LNCaP clone FGC (cell line): ENCODE measurements around the gene ZNRD2.

Experiments
- DNase-seq: peaks from one replicate; pipeline ENCODE4 v3.0.0-alpha.2; 2011; ENCODE audit warnings: low read depth
- H3K4me3 ChIP-seq: 2 replicates; pipeline ENCODE4 v1.5.1; 2011; ENCODE audit warnings: mild to moderate bottlenecking, low read depth, low read length, control low read depth
- TF ChIP-seq, protein P1 (sequence below): IDR thresholded peaks from 2 replicates; pipeline ENCODE4 v1.5.1; 2012; ENCODE audit warnings: mild to moderate bottlenecking; ENCODE audit not compliant: control insufficient read depth, insufficient read depth; ENCODE audit errors: extremely low read depth

ZNRD2 gene

DNA sequence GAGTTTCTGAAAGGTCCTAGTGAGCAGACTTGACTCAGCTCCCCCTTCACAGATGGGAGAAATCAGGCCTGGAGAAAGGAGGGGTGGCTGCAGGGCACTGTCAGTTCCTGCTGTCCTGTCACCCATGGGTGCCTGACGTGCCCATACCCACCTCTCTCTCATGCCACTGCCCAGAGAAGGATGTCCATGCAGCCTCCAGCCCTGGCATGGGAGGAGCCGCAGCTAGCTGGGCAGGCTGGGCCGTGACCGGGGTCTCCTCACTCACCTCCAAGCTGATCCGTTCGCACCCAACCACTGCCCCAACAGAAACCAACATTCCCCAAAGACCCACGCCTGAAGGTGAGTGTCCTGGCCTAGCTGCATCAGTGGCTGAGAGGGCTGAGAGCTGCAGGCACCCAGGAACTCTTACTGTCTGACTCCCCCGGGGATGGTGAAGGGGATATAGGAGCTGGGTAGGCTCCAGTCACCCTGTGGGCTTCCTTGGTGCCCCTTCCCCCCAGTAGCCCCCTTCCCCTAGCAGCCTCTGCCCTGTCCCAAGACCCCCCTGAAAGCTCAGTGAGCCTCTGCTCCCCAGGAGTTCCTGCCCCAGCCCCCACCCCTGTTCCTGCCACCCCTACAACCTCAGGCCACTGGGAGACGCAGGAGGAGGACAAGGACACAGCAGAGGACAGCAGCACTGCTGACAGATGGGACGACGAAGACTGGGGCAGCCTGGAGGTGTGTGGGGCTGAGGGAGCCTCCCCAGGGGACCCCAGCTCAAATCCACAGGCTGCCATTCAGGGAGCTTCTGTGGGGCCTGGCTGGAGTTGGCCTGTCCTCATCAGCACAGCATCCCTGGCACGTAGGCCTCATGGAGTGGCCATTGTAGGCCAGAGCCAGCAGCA, 33.6 kb upstream of the ZNRD2 start:
- DNase-seq = no peak
- TF ChIP-seq, protein P1, sequence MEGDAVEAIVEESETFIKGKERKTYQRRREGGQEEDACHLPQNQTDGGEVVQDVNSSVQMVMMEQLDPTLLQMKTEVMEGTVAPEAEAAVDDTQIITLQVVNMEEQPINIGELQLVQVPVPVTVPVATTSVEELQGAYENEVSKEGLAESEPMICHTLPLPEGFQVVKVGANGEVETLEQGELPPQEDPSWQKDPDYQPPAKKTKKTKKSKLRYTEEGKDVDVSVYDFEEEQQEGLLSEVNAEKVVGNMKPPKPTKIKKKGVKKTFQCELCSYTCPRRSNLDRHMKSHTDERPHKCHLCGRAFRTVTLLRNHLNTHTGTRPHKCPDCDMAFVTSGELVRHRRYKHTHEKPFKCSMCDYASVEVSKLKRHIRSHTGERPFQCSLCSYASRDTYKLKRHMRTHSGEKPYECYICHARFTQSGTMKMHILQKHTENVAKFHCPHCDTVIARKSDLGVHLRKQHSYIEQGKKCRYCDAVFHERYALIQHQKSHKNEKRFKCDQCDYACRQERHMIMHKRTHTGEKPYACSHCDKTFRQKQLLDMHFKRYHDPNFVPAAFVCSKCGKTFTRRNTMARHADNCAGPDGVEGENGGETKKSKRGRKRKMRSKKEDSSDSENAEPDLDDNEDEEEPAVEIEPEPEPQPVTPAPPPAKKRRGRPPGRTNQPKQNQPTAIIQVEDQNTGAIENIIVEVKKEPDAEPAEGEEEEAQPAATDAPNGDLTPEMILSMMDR = no peak

DNA sequence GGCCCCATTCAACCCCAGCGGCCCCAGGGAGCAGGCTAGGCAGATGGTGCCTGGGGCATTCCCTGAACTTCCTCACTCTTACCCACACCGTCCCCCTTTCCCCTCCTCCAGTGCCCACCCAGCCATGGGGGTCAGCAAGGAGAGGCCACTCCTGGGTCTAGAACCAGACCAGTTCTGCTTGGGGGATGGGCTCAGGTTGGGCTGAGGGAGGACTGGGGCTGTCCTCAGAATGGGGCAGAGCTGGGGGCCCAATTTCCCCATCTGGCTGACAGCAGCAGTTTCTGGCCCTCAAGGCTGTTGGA, 33.0 kb upstream of the ZNRD2 start:
- DNase-seq = no peak
- no peak overlapping the region for H3K4me3 ChIP-seq
- TF ChIP-seq, protein P1 = no peak

More for the DNA sequence above, 33.6 kb upstream of the ZNRD2 start:
- H3K4me3 ChIP-seq = no peak overlapping the region

DNA sequence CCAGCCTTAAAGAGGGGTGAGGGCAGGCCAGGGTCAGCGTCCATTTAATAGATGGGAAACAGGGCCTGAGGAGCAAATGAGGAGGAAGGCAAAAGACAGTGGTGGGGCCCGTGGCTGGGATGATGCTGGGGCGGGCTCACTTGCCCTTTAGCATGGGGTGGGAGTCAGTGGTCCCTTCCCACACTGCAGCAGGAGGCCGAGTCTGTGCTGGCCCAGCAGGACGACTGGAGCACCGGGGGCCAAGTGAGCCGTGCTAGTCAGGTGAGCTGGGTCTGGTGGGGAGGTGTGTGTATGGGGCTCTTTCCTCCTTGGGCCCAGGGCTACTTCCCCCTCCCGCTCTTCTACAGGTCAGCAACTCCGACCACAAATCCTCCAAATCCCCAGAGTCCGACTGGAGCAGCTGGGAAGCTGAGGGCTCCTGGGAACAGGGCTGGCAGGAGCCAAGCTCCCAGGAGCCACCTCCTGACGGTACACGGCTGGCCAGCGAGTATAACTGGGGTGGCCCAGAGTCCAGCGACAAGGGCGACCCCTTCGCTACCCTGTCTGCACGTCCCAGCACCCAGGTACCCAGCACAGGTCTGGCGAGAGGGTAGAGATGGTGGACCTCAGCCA, 32.6 kb upstream of the ZNRD2 start:
- DNase-seq = no peak
- H3K4me3 ChIP-seq = no peak overlapping the region
- TF ChIP-seq, protein P1 = no peak

DNA sequence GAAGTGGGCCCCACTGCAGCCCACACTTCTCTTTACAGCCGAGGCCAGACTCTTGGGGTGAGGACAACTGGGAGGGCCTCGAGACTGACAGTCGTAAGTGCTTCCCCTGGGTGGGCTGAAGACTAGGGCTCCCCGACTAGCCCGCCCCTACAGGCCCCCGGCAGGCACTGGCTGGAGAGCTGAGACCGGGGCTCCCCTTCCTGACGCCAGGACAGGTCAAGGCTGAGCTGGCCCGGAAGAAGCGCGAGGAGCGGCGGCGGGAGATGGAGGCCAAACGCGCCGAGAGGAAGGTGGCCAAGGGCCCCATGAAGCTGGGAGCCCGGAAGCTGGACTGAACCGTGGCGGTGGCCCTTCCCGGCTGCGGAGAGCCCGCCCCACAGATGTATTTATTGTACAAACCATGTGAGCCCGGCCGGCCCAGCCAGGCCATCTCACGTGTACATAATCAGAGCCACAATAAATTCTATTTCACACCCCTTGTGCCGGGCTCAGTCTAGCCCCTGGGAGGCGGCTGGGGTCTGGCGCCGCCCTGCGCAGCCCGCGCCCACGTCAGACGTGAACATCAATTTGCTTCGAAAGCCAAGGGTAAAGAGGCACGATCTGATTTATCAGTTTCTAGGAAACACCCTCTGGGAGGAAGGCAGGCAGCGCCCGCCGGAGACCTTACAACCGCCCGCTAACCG, 31.9 kb upstream of the ZNRD2 start:
- no peak for DNase-seq
- no peak overlapping the region for H3K4me3 ChIP-seq
- TF ChIP-seq, protein P1 = no peak

DNA sequence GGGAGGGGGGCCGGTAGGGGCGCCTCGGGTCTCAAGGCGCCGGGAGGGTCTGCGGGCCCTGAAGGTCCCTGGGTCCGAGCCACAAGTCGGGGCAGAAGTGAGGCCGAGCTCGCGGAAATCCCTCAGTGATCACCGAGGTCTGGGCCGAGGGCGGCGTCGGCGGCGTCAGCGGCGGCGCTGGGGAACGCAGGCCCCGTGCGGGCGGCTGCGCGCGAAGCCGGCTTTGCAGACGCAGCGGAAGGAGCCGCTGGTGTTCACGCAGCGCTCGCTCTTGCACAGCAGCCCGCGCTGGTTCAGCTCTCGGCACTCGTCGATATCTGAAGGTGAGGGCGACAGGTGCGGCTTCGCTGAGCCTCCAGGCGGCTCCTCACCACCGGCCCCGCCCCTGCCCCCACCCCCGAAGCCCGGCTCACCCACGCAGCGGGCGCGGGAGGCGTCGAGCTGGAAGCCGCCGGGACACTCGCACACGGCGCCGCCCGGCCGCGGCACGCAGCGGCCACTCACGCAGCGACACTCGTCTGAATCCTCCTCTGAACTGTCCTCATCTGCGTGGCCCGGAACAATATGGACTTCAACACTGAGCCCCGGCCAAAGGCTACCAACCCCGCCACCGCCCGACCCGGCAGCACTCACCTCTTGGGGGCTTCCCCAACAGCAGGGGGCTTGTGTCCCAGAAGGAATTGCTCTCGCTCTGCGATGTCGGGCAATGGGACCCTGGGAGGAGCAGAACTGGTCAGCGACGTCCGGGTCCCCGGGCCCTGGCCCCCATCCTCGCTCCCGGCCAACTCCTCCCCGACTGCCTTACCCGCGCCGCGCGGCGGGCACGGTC, 31.1 kb upstream of the ZNRD2 start:
- no peak for DNase-seq
- H3K4me3 ChIP-seq = peak overlapping the region; percentile 84
- TF ChIP-seq, protein P1 = no peak

DNA sequence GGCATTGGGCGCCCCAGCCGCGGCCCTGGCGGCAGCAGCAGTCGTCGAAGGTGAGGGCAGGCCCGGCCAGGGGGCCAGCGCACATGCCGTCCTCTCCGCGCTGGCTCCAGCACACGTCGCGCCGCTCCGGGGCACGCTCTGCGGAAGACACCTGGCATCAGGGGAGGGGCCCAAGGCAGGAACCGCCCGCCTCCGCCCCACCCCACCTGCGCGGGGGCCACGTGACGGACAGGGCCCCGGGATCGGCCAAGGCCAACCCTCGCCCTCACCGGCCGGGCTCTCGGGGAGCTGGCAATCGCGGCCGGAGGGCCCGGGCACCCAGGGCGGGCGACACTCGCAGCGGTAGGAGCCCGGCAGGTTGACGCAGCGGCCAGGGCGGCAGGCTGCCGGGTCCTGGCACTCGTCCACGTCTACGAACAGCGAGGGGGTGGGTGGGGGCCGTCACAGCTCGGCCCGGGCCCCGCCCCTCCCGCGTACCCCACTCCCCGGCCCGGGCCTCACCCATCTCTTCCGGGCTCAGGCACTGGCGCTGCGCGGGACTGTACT, 30.5 kb upstream of the ZNRD2 start:
- peak overlapping the region; percentile 84 for H3K4me3 ChIP-seq
- peak; percentile 54 for DNase-seq
- TF ChIP-seq, protein P1 = no peak
